SHP77 treated with DMSO at 0.1 percent for 48 hours (cell line): ENCODE measurements around the gene SPOCK1.

Source experiments
- DNase-seq: peaks from one replicate; lab custom pipeline; 2025; lab: John Stamatoyannopoulos, UW

SPOCK1 gene

DNA sequence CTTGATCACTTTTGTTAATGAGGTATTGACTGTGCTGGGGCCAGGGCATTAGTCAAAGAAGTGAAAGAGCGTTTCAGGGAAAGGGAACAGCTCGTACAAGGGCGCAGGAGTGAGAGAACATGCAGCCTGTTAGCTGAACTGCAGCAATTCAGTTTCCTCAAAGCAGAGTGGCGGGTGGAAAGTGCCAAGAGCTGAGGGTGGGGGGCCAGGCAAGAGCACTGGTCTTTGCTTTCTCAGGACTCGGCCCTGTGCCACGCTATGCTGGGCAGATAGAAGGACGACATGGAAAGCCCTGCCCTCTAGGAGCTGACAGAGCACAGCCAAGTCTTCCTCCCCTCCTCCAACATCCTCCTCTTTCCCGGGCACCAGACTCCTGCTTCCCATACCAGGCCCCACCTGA, 304.8 kb downstream of the SPOCK1 start:
- no peak for DNase-seq

DNA sequence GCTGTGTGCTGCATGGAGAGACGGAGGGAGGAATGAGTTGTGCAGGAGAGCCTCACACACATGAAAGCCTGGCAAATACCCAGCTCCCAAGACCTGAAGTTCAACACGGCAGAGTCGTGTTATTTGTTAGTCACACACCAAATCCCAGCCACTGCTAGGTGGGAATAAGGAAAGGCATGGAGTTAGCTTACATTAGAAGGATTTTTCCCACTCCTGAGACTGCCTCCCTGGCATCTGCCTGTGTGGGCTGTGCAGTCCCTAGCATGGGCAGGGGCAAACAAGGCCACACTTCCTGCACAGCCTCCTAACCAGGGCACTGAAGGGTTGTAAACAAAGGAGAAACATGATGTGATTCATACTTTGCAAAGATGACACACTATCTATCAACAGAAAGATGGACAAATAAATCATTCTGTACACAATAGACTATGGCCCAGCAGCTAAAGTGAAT, 306.8 kb downstream of the SPOCK1 start:
- peak; percentile 53 for DNase-seq

DNA sequence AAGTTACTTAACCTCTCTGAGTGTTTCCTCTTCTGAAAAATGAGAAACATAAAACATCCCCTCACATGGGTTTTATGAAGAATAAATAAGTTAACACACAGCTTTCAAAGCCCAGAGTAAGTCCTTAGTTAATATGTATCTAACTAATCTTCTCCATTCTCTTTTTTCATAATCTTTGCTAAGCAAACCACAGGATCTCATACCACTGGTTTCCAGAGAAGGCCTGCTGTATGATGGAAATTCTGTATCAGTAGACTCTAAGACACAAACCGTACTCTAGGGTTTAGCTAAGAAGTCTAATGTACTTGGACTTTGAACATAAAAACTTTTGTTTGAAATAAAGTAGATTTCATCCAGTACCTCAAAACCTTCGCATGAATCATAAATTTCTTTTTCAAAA, 307.9 kb downstream of the SPOCK1 start:
- no peak for DNase-seq

DNA sequence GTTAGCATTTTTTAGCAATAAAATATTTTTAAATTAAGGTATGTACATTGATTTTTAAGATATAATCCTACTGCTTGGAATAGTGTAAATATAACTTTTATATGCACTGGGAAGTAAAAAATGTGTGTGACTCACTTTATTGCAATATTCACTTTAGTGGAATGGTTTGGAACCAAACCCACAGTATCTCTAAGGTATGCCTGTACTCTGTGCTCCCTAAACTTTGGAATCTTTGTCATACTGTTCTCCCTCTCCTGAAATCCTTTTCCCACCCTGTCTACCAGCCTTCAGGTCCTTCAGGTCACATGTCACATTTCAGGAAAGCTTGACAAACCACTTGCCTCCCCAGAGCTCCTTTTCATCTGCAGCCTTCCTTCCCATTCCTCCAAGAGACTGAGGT, 308.7 kb downstream of the SPOCK1 start:
- no peak for DNase-seq

DNA sequence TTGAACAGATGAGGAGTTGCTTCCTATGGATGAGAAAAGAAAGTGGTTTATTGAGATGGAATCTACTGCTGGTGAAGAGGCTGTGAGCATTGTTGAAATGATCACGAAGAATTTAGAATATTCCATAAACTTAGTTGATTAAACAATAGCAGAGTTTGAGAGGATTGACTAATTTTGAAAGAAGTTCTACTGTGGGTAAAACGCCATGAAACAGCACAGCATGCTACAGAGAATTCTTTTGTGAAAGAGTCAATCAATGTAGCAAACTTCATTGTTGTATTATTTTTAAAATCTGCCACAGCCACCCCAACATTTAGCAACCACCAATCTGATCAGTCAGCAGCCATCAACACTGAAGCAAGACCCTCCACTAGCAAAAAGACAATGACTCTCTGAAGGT, 309.1 kb downstream of the SPOCK1 start:
- DNase-seq, result no peak

DNA sequence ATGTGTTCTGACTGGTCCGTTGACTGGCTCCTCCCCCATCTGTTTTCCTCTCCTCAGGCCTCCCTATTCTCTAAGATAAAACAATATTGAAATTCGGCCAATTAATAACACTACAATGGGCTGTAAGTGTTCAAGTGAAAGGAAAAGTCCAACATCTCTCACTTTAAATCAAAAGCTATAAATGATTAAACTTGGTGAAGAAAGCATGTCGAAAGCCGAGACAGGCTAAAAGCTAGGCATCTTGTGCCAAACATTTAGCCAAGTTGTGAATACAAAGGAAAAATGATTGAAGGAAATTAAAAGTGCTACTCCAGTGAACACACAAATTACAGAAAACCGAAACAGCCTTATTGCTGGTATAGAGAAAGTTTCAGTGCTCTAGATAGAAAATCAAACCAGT, 310.6 kb downstream of the SPOCK1 start:
- DNase-seq, result no peak

DNA sequence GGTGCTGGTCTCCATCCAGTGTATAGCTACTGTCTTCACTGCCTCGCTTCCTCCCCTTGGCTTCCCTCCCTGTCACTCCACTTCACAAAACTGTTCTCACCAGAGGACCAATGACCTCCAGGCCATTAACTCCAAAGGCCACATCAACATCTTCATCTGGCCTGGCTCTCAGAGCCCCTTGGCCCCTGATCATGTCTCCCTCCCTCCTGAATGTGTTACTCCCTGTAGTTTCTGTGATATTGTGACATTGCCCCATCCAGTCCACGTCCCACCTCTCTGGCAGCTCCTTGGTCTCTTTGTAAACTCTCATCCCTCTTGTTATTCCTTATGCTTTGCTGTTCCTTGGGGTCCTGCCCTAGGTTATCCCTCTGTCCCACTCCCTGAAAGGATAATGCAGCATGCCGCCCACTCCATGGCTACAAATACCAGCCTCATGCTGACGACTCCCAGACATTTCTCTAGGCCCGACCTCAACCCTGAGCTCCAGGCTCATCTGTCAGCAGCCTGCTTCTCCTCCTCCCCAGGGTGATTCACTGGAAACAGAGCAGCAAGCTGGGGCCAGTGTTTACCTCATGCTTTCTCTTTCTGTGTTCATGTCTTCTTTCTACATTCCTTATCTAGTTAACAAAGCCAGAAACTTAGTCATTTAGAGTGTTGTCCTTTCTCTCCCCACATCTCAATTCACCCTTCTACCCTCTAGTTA, 312.2 kb downstream of the SPOCK1 start:
- no peak for DNase-seq

DNA sequence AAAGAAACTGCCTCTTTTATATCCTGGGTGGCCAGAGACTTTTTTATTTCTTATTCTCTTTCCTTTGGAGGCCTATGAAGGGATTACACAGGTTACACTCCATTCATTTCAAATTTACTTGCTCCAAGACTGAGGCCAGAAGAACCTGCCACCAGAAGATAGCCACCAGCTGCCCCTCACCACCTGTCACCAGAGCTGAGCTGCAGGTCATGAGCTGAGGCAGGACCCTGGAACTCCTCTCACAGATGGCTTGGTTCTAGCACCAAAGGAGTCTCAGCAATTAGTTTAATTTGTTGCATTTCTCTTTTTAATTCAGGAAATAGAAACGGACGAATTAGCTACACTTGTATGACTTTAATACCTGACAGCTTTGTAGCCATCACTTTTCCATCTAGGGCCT, 313.9 kb downstream of the SPOCK1 start:
- no peak for DNase-seq

DNA sequence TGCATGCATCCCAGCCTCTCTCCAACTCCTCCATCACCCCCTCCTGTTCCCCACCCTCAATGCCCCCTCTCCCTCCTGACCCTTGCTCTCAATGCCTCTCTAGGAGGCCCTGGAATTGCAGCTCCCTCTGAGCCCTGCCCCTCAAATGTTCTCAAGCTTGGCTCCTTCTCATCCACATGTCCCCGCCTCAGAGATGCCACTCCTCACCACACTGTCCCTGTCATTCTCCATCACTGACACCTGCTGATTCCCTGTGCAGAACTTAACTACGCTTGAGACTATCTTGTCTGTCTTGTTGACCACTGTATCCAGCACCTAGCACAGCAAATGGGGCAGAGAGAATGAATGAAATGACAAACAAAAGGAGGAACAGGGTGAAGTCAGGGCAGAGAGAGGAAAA, 314.4 kb downstream of the SPOCK1 start:
- DNase-seq, result no peak

DNA sequence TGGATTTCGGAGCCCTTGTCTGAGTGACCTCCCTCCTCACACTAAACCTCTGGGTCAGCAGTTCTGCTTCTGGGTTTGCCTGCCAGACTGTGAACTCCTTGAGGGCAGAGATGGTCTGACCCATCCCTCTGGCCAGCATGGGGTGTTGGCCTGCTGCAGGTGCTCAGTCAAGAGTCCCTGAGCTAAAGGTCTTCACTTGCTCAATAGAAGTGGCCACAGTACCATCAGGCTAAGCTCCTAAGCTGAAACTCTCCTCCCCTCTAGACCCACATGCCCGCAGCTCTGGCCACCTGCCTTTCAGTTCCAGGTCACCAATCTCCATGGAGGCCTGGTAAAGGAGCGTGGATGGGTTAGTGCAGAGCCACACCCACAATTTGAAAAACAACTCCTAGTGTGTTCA, 316.6 kb downstream of the SPOCK1 start:
- no peak for DNase-seq

DNA sequence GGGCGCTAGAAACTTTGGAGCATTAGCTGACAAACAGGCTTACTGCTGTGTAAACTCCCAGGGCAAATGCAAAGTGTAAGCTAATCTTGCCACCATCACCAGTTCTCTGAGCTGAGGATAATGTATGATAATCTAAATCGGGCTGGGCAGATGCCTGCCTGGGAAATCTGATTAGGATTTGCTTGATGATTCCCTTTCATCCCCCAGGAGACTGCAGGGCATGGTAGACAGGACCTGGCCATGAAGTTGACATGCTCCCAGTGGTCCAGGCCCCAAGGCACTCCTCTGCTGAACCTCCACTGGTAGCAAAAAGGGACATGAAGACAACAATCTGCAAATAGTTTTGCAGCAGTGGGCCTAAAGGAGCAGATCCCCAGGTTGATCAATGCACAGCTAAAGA, 317.5 kb downstream of the SPOCK1 start:
- DNase-seq, result no peak

DNA sequence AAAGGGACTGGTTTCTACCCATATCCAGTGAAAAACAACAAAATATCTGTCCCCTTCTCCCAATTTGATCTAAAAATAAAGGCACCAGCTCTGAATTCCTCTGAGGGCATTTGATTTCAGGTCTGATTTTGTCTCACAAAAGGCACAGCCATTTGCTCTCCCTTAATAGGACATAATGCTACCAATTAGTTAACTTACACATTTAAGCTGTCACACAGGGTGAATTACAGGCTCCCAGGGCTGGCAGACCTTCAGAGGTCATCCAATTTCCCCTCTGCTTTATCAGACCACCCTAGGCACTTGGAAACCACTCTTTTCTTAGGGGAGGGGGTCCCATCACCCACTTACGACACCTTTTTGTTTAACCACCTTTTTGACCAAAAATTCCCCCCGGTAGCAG, 319.9 kb downstream of the SPOCK1 start:
- DNase-seq, result no peak

DNA sequence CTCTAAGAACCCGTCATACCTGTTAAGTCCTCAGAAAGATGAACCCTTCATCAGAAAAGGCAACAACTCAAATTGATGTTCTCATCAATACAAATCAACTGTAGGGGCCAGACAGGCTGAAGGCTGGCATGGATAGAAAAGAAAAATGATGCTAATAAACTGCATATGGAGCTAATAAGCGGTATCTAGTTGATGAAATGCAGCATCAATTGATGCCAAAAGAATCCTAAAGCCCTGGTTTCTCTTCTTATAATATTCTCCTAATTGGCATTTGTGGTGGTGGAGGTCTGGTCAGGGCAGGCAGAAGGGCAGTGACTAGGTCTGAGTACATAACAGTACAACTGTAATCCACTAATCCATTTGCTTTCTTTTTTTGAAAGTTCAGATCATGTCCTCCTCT, 322.5 kb downstream of the SPOCK1 start:
- no peak for DNase-seq

DNA sequence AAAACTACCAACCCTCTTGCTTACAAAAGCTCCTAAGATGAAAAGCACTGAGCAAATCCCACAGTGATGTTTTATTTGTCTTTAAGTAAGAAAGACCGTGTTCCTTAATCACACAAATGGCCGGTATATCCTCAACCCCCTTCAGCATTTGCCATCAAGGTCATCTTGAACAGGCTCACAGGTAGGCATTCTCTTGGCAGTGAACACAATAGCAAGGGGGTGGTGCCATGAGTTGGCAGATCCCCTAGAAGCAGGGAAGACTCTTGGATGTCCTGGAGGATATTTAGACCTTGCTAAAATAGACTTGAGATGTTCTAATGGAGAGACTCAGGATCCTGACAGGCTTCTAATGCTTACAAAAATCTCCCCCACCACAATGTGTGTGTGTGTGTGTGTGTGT, 323.0 kb downstream of the SPOCK1 start:
- DNase-seq, result no peak

DNA sequence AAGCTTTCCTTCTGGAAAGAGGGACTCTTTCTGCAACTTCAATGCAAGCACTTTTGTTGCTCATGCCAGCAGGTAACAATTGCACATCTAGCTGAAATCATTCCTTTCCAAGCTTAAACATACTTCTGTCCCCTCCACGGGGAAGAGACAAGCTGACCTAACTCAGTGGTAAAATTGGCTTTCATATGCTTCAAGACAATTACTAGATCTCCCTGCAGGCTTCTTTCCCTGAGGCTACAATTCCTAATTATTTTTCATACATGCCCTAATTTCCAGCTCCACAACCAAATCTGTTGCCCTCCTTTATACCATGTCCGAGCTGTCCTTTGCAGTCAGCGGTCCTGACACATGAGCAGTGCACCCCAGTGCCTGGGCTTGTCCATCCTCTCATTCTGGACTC, 324.9 kb downstream of the SPOCK1 start:
- no peak for DNase-seq

DNA sequence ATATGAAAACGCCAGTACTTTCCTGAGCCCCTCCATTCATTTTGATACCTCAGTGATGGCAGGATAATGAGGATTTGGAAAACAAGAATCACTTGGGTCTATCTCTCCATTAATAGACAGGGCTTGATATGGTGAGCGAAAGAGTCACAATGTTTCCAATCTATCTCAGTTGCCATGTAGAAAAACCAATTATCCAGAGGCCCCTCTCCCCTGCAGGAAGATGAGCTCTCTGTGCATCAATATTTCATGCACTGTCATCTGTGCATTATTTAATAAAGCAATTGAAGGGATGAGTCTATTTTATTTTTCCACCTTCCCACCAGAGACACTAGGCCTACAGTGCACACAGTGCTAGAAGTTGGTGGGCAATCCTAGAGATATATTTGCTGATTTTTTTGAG, 326.9 kb downstream of the SPOCK1 start:
- DNase-seq, result no peak

DNA sequence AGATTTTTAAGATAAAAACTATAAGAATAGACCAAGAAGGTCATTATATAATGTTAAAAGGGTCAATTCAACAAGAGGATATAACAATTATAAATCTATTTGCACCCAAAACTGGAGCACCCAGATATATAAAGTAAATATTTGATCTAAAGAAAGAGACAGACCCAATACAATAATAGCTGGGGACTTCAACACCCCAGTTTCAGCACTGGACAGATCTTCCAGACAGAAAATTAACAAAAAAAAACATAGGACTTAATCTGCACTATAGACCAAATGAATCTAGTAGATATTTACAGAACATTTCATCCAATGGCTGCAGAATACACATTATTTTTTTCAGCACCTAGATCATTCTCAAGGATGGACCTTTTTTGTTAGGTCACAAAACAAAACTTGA, 331.9 kb downstream of the SPOCK1 start:
- no peak for DNase-seq

DNA sequence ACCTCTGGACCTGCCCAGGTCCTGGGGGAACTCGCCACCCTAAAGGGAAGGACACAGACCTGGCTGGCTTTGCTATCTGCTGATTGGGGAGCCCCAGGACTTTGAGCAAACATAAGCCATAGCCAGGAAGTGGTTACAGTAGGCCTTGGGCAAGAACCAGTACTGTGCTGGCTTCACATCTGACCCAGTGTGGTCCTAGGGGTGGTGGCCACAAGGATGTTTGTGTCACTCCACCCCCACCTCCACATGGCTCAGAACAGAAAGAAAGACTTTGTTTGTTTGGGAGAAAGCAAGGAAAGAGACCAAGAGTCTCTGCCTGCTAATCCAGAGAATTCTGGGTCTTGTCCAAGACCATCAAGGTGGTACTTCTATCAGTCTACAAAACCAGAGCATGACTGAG, 334.2 kb downstream of the SPOCK1 start:
- DNase-seq, result no peak

DNA sequence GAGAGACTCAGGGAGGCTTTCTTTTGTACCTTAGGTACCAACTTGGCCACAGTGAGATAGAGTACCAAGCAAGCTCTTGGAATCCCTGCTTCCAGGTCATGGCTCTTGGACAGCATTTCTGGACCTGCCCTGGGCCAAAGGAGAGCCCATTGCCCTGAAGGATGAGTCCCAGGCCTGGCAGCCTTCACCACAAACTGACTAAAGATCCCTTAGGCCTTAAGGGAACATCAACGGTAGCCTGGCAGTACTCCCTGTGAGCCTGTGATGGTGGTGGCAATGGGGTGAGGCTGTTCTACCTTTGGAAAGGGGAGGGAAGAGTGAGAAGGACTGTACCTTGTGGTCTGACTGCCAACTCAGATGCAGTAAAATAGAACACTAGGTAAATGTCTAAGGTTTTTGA, 334.6 kb downstream of the SPOCK1 start:
- DNase-seq, result no peak

DNA sequence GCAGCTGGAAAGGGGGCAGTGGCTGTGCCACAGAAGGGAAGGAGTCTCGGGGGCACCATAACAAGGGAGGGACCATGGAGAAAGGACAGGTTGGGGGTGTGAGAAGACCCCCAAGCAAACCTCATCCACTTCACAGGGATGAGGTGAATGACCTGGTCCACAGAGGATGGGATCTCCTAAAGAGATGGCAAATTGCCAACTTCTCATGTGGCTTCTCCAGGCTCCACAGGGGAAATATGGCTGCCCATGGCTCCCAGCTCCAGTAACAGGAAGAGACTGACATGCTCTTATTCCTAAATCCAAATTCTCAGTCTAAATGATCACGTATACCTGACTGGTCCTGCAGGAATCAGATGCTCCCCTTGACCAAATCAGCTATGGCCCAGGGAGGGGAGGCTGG, 340.4 kb downstream of the SPOCK1 start:
- DNase-seq, result no peak

DNA sequence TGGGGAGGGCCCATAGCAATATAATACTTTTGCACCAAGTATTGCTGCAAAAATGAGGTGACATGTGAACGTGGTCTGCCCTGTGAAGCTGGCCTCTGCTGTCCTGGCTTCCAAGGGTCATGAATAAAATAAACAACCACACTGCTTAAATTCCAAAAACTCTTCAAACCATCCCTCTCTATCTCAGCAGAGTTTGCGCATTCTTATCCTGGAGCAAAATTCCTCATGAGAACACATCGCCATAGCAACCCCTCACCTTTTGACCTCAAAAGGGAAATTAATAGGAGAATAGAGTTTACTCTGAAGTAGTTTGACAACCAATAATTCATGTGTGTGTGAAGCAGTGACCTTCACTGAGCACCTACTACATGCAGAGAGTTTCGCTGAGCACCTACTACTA, 342.9 kb downstream of the SPOCK1 start:
- no peak for DNase-seq

DNA sequence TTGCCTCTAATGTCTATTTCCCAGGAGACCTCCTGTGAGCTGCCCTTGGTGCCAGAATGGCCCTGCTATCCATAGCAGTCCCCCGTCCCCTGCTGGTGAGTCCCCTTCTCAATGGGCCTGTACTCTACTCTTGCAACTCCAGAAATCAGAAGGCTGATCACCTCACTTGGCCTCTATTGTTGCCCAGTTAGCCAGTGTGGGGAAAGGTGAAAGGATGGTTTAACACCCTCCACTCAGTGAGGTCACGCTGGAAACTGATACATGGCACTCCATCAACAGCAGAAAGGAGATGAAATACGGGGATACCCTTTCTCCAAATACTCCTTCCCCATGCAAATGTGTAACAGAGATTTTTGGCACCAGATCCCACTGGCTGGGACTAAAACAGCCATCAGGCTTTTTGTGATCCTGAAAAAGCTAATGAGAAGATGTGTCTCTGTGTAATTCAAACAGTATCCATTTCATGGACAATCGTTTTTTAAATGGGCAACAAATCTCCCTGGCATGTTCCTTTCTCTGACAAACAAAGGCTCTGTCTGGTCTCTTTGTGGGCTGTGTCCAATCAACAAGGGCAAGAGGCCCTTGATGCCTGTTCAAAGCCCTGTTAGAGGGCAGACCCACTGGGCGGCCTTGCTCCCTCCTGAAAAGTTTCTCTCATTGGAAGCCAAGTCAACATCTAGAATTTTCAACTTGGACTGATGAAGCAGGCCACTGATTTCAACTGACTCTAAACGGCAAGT, 343.7 kb downstream of the SPOCK1 start:
- DNase-seq, result peak; percentile 22

DNA sequence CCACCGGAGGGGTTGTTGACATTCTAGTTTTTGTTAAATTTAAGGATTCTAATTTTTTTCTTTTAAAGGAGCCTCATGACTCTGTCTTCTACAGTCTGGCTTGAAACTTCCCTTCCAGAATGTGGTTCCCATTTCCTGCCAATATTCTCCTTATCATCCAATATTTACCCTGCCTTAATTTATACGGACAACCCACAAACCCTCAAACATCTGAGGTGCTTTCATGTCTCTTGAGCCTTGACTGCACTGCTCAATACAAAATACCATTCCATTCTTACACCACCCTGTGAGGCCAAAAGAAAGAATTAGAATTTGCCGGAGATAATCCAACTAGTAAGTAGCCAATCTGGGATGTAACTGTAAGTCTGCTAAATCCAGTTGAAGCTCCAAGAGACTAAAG, 346.5 kb downstream of the SPOCK1 start:
- no peak for DNase-seq

DNA sequence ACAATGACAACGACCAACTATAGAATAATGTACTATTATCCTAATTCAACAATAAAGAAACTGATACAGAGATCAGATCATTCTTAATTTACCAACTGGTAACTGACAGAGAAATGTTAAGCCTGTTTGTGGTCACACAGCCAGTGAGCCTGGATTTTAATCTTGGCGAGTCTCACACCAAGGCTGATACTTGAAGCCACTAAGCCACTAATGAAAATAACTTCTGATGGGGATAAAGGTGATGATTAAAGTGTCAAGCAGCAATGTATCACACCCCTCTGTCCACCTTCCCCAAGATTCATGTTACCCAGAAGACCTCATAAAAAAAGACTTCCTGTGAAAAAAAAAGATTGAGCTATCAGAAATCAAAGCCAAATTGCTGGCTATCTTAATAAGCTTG, 350.5 kb downstream of the SPOCK1 start:
- no peak for DNase-seq
